Mesendoderm (in vitro differentiated cells): Measurements from ENCODE around the gene DSG3.

Experiments
- DNase-seq: peaks from one replicate; pipeline ENCODE4 v3.0.0; 2013
- H2AK5ac ChIP-seq: 2 replicates; pipeline ENCODE4 v1.6.1; 2013; ENCODE audit warnings: low read length, inconsistent platforms
- H2BK120ac ChIP-seq: 2 replicates; pipeline ENCODE4 v1.6.1; 2013; ENCODE audit warnings: low read depth, mild to moderate bottlenecking, low read length, moderate library complexity, mixed read lengths
- H2BK15ac ChIP-seq: replicated peaks from 2 replicates; pipeline ENCODE4 v1.6.1; 2013; ENCODE audit warnings: low read depth, mild to moderate bottlenecking, moderate library complexity
- H2BK5ac ChIP-seq: 2 replicates; pipeline ENCODE4 v1.6.1; 2013; ENCODE audit warnings: low read length, inconsistent platforms
- H3K18ac ChIP-seq: 2 replicates; pipeline ENCODE4 v1.6.1; 2013; ENCODE audit warnings: mild to moderate bottlenecking, low read length, mixed read lengths
- H3K23ac ChIP-seq: one replicate; pipeline ENCODE4 v1.6.1; 2013; ENCODE audit warnings: low read length
- H3K27ac ChIP-seq: 2 replicates; pipeline ENCODE4 v1.5.1; 2013; ENCODE audit warnings: low read depth, mild to moderate bottlenecking, inconsistent platforms, low read length, moderate library complexity
- H3K27me3 ChIP-seq: 2 replicates; pipeline ENCODE4 v1.6.1; 2013; ENCODE audit warnings: low read length, control low read depth, mild to moderate bottlenecking, inconsistent platforms; ENCODE audit not compliant: insufficient read depth, poor library complexity
- H3K36me3 ChIP-seq: 2 replicates; pipeline ENCODE4 v1.6.1; 2013; ENCODE audit warnings: low read length, inconsistent platforms; ENCODE audit not compliant: control insufficient read depth, insufficient read depth
- H3K4ac ChIP-seq: one replicate; pipeline ENCODE4 v1.6.1; 2013; ENCODE audit warnings: low read depth, mild to moderate bottlenecking, low read length, moderate library complexity
- H3K4me1 ChIP-seq: 2 replicates; pipeline ENCODE4 v1.6.1; 2013; ENCODE audit warnings: low read depth, low read length, inconsistent platforms; ENCODE audit not compliant: control insufficient read depth
- H3K4me2 ChIP-seq: 2 replicates; pipeline ENCODE4 v1.6.1; 2013; ENCODE audit warnings: low read length
- H3K4me3 ChIP-seq: 2 replicates; pipeline ENCODE4 v1.5.1; 2013; ENCODE audit warnings: mild to moderate bottlenecking, low read length
- H3K56ac ChIP-seq: one replicate; pipeline ENCODE4 v1.6.1; 2013; ENCODE audit warnings: low read length
- H3K79me1 ChIP-seq: 2 replicates; pipeline ENCODE4 v1.6.1; 2013; ENCODE audit warnings: low read length, inconsistent platforms
- H3K79me2 ChIP-seq: 2 replicates; pipeline ENCODE4 v1.6.1; 2013; ENCODE audit warnings: mild to moderate bottlenecking, low read length; ENCODE audit not compliant: control insufficient read depth, insufficient read depth
- H3K9ac ChIP-seq: 2 replicates; pipeline ENCODE4 v1.6.1; 2013; ENCODE audit warnings: low read length, inconsistent platforms
- H4K5ac ChIP-seq: one replicate; pipeline ENCODE4 v1.6.1; 2013; ENCODE audit warnings: low read length
- H4K8ac ChIP-seq: one replicate; pipeline ENCODE4 v1.6.1; 2013; ENCODE audit warnings: low read depth, mild to moderate bottlenecking, control low read depth, low read length, moderate library complexity
- WGBS: extraction: QIAGEN DNeasy Blood & Tissue Kit; methylation state at CpG from one replicate; pipeline ENCODE4 v1.1.7; 2013; ENCODE audit warnings: low lambda C conversion rate, missing lambda C conversion rate; ENCODE audit not compliant: insufficient coverage; ENCODE audit errors: extremely low coverage; 5-methylcytosine and 5-hydroxymethylcytosine counted together

Gene DSG3

DNA sequence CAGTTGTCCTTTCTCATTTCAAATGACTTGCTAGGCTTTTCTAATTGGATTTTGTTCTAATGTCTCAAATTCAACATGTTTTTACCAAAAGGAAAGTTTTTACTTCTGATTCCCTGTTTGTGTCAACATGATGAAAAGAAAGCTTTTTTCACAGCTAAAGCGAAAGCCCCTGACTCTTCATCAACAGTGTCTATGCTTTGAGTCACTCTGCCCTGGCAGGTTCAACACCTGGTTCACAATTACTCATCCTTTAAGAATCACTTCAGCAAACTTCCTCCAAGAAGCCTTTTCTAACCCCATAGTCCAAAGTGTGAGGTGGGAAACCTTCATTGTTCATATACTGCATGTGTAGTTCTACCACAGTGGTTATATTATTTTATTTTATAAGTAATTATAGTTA is 42.8 kb downstream of the DSG3 start:
- Histone ChIP-seq H3K36me3 (no peaks in the 10 kb centered on the region), H3K27ac (no peak overlapping the region)
- no peak for DNase-seq

DNA sequence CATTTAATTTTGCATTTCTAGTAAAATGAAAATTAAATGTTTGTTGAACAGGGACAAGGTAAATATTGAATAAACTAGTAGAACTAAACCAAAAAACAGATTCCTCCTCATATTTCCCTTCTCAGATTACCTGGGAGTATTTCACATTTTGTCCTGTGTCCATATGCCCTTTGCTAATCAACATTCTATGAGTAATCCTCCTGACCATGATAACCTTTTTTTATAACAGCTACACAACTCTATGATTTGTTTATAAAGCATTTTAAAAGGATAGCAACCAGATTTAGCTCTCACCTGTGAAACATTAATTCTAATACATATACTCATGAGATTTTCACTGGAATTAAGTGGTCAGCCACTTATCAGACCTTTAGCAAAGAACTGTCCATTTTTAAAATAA is 43.3 kb downstream of the DSG3 start:
- Histone ChIP-seq H4K5ac (no peak overlapping the region), H3K79me1 (no peaks in the 10 kb centered on the region), H3K36me3 (no peaks in the 10 kb centered on the region), H3K4me1 (no peaks in the 10 kb centered on the region), H2AK5ac (no peak overlapping the region), H3K27me3 (no peaks in the 10 kb centered on the region), H3K23ac (no peak overlapping the region), H3K4me3 (no peak overlapping the region), H3K4me2 (no peak overlapping the region), H3K27ac (no peak overlapping the region), H2BK5ac (no peak overlapping the region), H3K18ac (no peak overlapping the region), H3K56ac (no peak overlapping the region), H3K79me2 (no peaks in the 10 kb centered on the region), H3K9ac (no peak overlapping the region), H2BK120ac (no peak overlapping the region), H4K8ac (no peak overlapping the region), H3K4ac (no peak overlapping the region), H2BK15ac (no peak overlapping the region)
- DNase-seq: no peak

More for the DNA sequence above, 42.8 kb downstream of the DSG3 start:
- Histone ChIP-seq H3K27me3 (no peaks in the 10 kb centered on the region), H3K4me3 (no peak overlapping the region), H2BK5ac (no peak overlapping the region), H2BK15ac (no peak overlapping the region), H2AK5ac (no peak overlapping the region), H2BK120ac (no peak overlapping the region), H3K23ac (no peak overlapping the region), H3K9ac (no peak overlapping the region), H3K4me2 (no peak overlapping the region), H3K56ac (no peak overlapping the region), H4K8ac (no peak overlapping the region), H3K4ac (no peak overlapping the region), H3K79me1 (no peaks in the 10 kb centered on the region), H3K79me2 (no peaks in the 10 kb centered on the region), H3K4me1 (no peaks in the 10 kb centered on the region), H3K18ac (no peak overlapping the region), H4K5ac (no peak overlapping the region)
- WGBS: no CpG with 5 or more reads among the region's 1 CpG

- Histone ChIP-seq H3K9ac (no peak overlapping the region), H2BK15ac (no peak overlapping the region), H2AK5ac (no peak overlapping the region), H3K79me1 (no peaks in the 10 kb centered on the region), H3K23ac (no peak overlapping the region), H3K56ac (no peak overlapping the region), H3K27ac (no peak overlapping the region), H2BK5ac (no peak overlapping the region), H3K4ac (no peak overlapping the region), H4K5ac (no peak overlapping the region), H3K36me3 (no peaks in the 10 kb centered on the region), H2BK120ac (no peak overlapping the region), H3K4me2 (no peak overlapping the region), H3K4me3 (no peak overlapping the region), H4K8ac (no peak overlapping the region), H3K79me2 (no peaks in the 10 kb centered on the region), H3K18ac (no peak overlapping the region), H3K4me1 (no peaks in the 10 kb centered on the region), H3K27me3 (no peaks in the 10 kb centered on the region)
- no peak for DNase-seq
These were observed 44.0 kb downstream of the DSG3 start for GRCh38 chr18:31491586-31491985.

GRCh38 chr18:31492671-31493070 is 45.1 kb downstream of the DSG3 start:
- H2BK15ac ChIP-seq: no peak overlapping the region
- H3K56ac ChIP-seq: no peak overlapping the region
- no peak overlapping the region for H3K23ac ChIP-seq
- no peak overlapping the region for H4K8ac ChIP-seq
- no peaks in the 10 kb centered on the region for H3K79me2 ChIP-seq
- H3K27ac ChIP-seq: no peak overlapping the region
- H3K36me3 ChIP-seq: no peaks in the 10 kb centered on the region
- H3K4me3 ChIP-seq: no peak overlapping the region
- H3K9ac ChIP-seq: no peak overlapping the region
- no peak overlapping the region for H3K18ac ChIP-seq
- H3K79me1 ChIP-seq: no peaks in the 10 kb centered on the region
- H3K4ac ChIP-seq: no peak overlapping the region
- H2BK5ac ChIP-seq: no peak overlapping the region
- no peaks in the 10 kb centered on the region for H3K4me1 ChIP-seq
- H3K27me3 ChIP-seq: no peaks in the 10 kb centered on the region
- WGBS: no CpG with 5 or more reads among the region's 9 CpGs
- no peak overlapping the region for H2AK5ac ChIP-seq
- no peak overlapping the region for H4K5ac ChIP-seq
- no peak overlapping the region for H3K4me2 ChIP-seq
- no peak overlapping the region for H2BK120ac ChIP-seq
- DNase-seq: no peak

DNA sequence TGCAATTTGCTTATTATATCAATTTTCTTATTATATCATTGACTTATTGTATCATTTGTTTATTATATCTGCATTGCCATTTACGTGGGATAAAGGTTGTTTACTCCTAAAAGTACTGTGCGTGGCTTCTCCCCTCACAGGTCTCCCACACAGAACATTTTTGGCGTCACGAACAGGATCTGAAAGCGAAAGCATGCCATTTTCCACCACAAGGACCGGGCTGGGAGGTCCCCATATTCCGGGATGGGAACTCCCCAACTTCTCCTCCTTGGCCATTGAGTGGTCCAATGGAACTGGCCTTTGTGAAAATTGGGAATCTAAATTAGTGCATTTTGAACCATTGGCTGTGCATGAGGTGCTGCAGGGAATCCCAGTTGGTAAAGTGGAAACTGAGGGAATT is 45.6 kb downstream of the DSG3 start:
- H3K18ac ChIP-seq: no peak overlapping the region
- H3K4me1 ChIP-seq: no peaks in the 10 kb centered on the region
- H3K79me2 ChIP-seq: no peaks in the 10 kb centered on the region
- H2BK5ac ChIP-seq: no peak overlapping the region
- H3K36me3 ChIP-seq: no peaks in the 10 kb centered on the region
- no peak overlapping the region for H3K4ac ChIP-seq
- H3K23ac ChIP-seq: no peak overlapping the region
- H3K27ac ChIP-seq: no peak overlapping the region
- H2BK120ac ChIP-seq: no peak overlapping the region
- no peak overlapping the region for H2AK5ac ChIP-seq
- no peak overlapping the region for H4K5ac ChIP-seq
- H3K4me3 ChIP-seq: no peak overlapping the region
- no peak overlapping the region for H2BK15ac ChIP-seq
- no peaks in the 10 kb centered on the region for H3K27me3 ChIP-seq
- no peak overlapping the region for H3K56ac ChIP-seq
- no peak overlapping the region for H3K9ac ChIP-seq
- no peaks in the 10 kb centered on the region for H3K79me1 ChIP-seq
- no peak overlapping the region for H4K8ac ChIP-seq
- no peak overlapping the region for H3K4me2 ChIP-seq
- WGBS: no CpG with 5 or more reads among the region's 7 CpGs
- DNase-seq: no peak

DNA sequence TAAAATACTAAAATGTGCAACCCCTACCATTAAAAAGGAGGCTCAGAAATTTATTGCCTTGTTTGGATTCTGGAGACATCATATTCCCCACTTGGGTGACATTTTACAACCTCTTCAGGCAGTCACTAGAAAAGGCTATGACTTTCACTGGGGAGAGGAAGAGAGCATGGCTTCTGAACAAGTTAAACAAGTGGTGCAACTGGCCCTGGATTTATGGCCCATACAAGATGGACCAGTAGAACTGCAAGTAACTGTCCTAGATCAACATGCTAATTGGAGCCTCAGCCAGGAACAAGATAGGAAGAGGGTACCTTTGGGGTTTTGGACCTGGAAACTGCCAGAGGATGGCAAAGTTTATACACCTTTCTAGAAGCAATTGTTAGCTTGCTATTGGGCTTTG is 46.4 kb downstream of the DSG3 start:
- H3K56ac ChIP-seq: no peak overlapping the region
- H3K79me1 ChIP-seq: no peaks in the 10 kb centered on the region
- no peak overlapping the region for H3K4me2 ChIP-seq
- DNase-seq: no peak
- H2BK15ac ChIP-seq: no peak overlapping the region
- no peak overlapping the region for H3K27ac ChIP-seq
- H3K79me2 ChIP-seq: peaks cover 2% of the 10 kb centered on the region
- no peak overlapping the region for H2BK5ac ChIP-seq
- no peaks in the 10 kb centered on the region for H3K36me3 ChIP-seq
- no peak overlapping the region for H2AK5ac ChIP-seq
- H3K4me1 ChIP-seq: no peaks in the 10 kb centered on the region
- H3K4me3 ChIP-seq: no peak overlapping the region
- H2BK120ac ChIP-seq: no peak overlapping the region
- no peaks in the 10 kb centered on the region for H3K27me3 ChIP-seq
- H3K18ac ChIP-seq: no peak overlapping the region
- no peak overlapping the region for H3K4ac ChIP-seq
- H4K5ac ChIP-seq: no peak overlapping the region
- no peak overlapping the region for H3K23ac ChIP-seq
- H4K8ac ChIP-seq: no peak overlapping the region
- H3K9ac ChIP-seq: no peak overlapping the region
